ENCODE measurements around the gene MEST. TPM values are rescaled to one million over a fixed set of nuclear protein-coding genes. Genes with fewer than 3 reads are reported as not detected.

Gene MEST
- polyA plus RNA-seq, 1 of the 3 experiments (the other 2 are of a cell fraction): 36.7 TPM

- no peaks in the 10 kb centered on the region for H3K9me2 ChIP-seq
- TF ChIP-seq USF1 (IDR thresholded peaks at IDR 0.05; ENCODE audit: borderline replicate concordance, low read depth) (peak; percentile 71; the same call in 1 of the 2 replicates), MEF2A (IDR thresholded peaks at IDR 0.05; ENCODE audit: borderline replicate concordance, low read depth) (no peak)
- no peak overlapping the region for H2AFZ ChIP-seq (ENCODE audit: low read depth)
- DNase-seq: no peak
- no peaks in the 10 kb centered on the region for H3K79me2 ChIP-seq (ENCODE audit: insufficient read depth)
- H3K27me3 ChIP-seq (ENCODE audit: insufficient read depth): no peaks in the 10 kb centered on the region
- WGBS (ENCODE audit: low lambda C conversion rate): 59% methylated on average over 1 of the region's 1 CpG
- H3K4me3 ChIP-seq (ENCODE audit: low read depth in 2 of 2, low read length in 1 of 2): no peak overlapping the region
- peaks cover 5% of the 10 kb centered on the region for H3F3A ChIP-seq (replicated peaks; ENCODE audit: insufficient read depth)
- H4K20me1 ChIP-seq (ENCODE audit: insufficient read depth): no peaks in the 10 kb centered on the region
- peaks cover 0 to 3% of the 10 kb centered on the region in 2 experiments; a peak in 1 of 4 replicates for H3K4me1 ChIP-seq (ENCODE audit: control insufficient read depth in 1 of 2, insufficient read depth in 2 of 2, low read depth in 1 of 2, low read length in 1 of 2)
- no peaks in the 10 kb centered on the region for H3K36me3 ChIP-seq (replicated peaks in 1 of 2; ENCODE audit: control insufficient read depth in 1 of 2, insufficient read depth in 2 of 2, low read length in 1 of 2)
- peak overlapping the region in 1 of 2 experiments; percentile 13; a peak in 1 of 4 replicates for H3K27ac ChIP-seq (ENCODE audit: low read depth in 2 of 2, low read length in 1 of 2)
- H3K9ac ChIP-seq: no peak overlapping the region
- H3K9me3 ChIP-seq: peaks cover 8% of the 10 kb centered on the region; the same call in 1 of the 2 replicates
- ChIA-PET POLR2A (no interaction called here), CTCF (no interaction called here)
- no peak overlapping the region for H3K4me2 ChIP-seq
These were observed 10.0 kb upstream of the MEST start for GRCh38 chr7:130481898-130482297.

- Histone ChIP-seq H3K27me3 (ENCODE audit: insufficient read depth) (no peaks in the 10 kb centered on the region), H3K9ac (no peak overlapping the region), H2AFZ (ENCODE audit: low read depth) (no peak overlapping the region), H3K4me1 (ENCODE audit: control insufficient read depth in 1 of 2, insufficient read depth in 2 of 2, low read depth in 1 of 2, low read length in 1 of 2) (peaks cover 0 to 3% of the 10 kb centered on the region in 2 experiments; a peak in 1 of 4 replicates), H3K79me2 (ENCODE audit: insufficient read depth) (no peaks in the 10 kb centered on the region), H3K36me3 (replicated peaks in 1 of 2; ENCODE audit: control insufficient read depth in 1 of 2, insufficient read depth in 2 of 2, low read length in 1 of 2) (no peaks in the 10 kb centered on the region), H3K4me3 (ENCODE audit: low read depth in 2 of 2, low read length in 1 of 2) (no peak overlapping the region), H3K9me2 (no peaks in the 10 kb centered on the region), H3K9me3 (peaks cover 7% of the 10 kb centered on the region; the same call in 1 of the 2 replicates), H3F3A (replicated peaks; ENCODE audit: insufficient read depth) (peaks cover 5% of the 10 kb centered on the region), H4K20me1 (ENCODE audit: insufficient read depth) (no peaks in the 10 kb centered on the region), H3K27ac (ENCODE audit: low read depth in 2 of 2, low read length in 1 of 2) (no peak overlapping the region), H3K4me2 (no peak overlapping the region)
- no peak for DNase-seq
- ChIA-PET POLR2A (no interaction called here), CTCF (no interaction called here)
- no peak for TF ChIP-seq RXRA (IDR thresholded peaks at IDR 0.05; ENCODE audit: borderline replicate concordance, low read depth)
- no peak for TF ChIP-seq FOSL2 (IDR thresholded peaks at IDR 0.05; ENCODE audit: borderline replicate concordance, low read depth)
- no peak for TF ChIP-seq REST (IDR thresholded peaks at IDR 0.05; ENCODE audit: low read depth, low read length)
- no peak for TF ChIP-seq TCF12 (IDR thresholded peaks at IDR 0.05)
- 89% methylated on average over 3 of the region's 3 CpGs for WGBS (ENCODE audit: low lambda C conversion rate)
These were observed 8.9 kb upstream of the MEST start for GRCh38 chr7:130483031-130483430.

- Histone ChIP-seq H4K20me1 (ENCODE audit: insufficient read depth) (no peaks in the 10 kb centered on the region), H3K9ac (no peak overlapping the region), H2AFZ (ENCODE audit: low read depth) (no peak overlapping the region), H3K4me1 (ENCODE audit: control insufficient read depth in 1 of 2, insufficient read depth in 2 of 2, low read depth in 1 of 2, low read length in 1 of 2) (peaks cover 3 to 17% of the 10 kb centered on the region in 2 experiments), H3F3A (replicated peaks; ENCODE audit: insufficient read depth) (peaks cover 23% of the 10 kb centered on the region), H3K9me3 (no peaks in the 10 kb centered on the region), H3K27ac (ENCODE audit: low read depth in 2 of 2, low read length in 1 of 2) (no peak overlapping the region), H3K79me2 (ENCODE audit: insufficient read depth) (no peaks in the 10 kb centered on the region), H3K4me3 (ENCODE audit: low read depth in 2 of 2, low read length in 1 of 2) (no peak overlapping the region; a peak in 1 of 4 replicates), H3K4me2 (no peak overlapping the region), H3K9me2 (no peaks in the 10 kb centered on the region), H3K27me3 (ENCODE audit: insufficient read depth) (no peaks in the 10 kb centered on the region), H3K36me3 (replicated peaks in 1 of 2; ENCODE audit: control insufficient read depth in 1 of 2, insufficient read depth in 2 of 2, low read length in 1 of 2) (no peaks in the 10 kb centered on the region)
- DNase-seq: no peak
- ChIA-PET POLR2A (no interaction called here), CTCF (no interaction called here)
- WGBS (ENCODE audit: low lambda C conversion rate): 91% methylated on average over 11 of the region's 11 CpGs
- no peak for TF ChIP-seq ZBTB33 (IDR thresholded peaks at IDR 0.05; ENCODE audit: borderline replicate concordance, low read depth)
- no peak for TF ChIP-seq USF2 (IDR thresholded peaks at IDR 0.05; ENCODE audit: borderline replicate concordance, low read depth, low read length)
- TF ChIP-seq POLR2AphosphoS5 (IDR thresholded peaks at IDR 0.05; ENCODE audit: low read depth, low read length): no peak
- no peak for TF ChIP-seq REST (IDR thresholded peaks at IDR 0.05; ENCODE audit: low read depth, low read length)
These were observed 6.2 kb upstream of the MEST start for GRCh38 chr7:130485734-130486113.

Data from SK-N-SH (cell line).